GM12878 (cell line): Measurements from ENCODE around the gene TMCO1.

ENCODE experiments used
- BCL11A ChIP-seq: IDR thresholded peaks from 2 replicates; pipeline ENCODE4 v1.6.1; 2011; ENCODE audit warnings: low read depth, low read length
- FOXK2 ChIP-seq: fragments of 450-650 bp; IDR thresholded peaks from 2 replicates; pipeline ENCODE4 v1.6.1; 2017; ENCODE audit warnings: mild to moderate bottlenecking, moderate library complexity
- NR2C2 ChIP-seq: IDR thresholded peaks from 2 replicates; pipeline ENCODE4 v1.6.1; 2011; ENCODE audit warnings: borderline replicate concordance, low read depth; ENCODE audit not compliant: control insufficient read depth, insufficient read length
- POLR2A ChIP-seq: IDR thresholded peaks from 2 replicates; pipeline ENCODE4 v1.6.1; 2011; ENCODE audit warnings: low read depth, mild to moderate bottlenecking, low read length
- POLR2AphosphoS5 ChIP-seq: IDR thresholded peaks from 2 replicates; pipeline ENCODE4 v1.6.1; 2011; ENCODE audit warnings: mild to moderate bottlenecking, low read length, inconsistent platforms
- REST ChIP-seq: IDR thresholded peaks from 2 replicates; pipeline ENCODE4 v1.6.1; 2012; ENCODE audit warnings: mild to moderate bottlenecking, low read depth, low read length
- SREBF1 ChIP-seq: IDR thresholded peaks from 2 replicates; pipeline ENCODE4 v1.6.1; 2012; ENCODE audit warnings: mild to moderate bottlenecking, low read length
- SRF ChIP-seq, 2 experiments: IDR thresholded peaks; 2 replicates each; pipeline ENCODE4 v1.6.1; 2011; ENCODE audit warnings: low read depth in 2 of 2, low read length in 2 of 2, mild to moderate bottlenecking in 1 of 2, moderate library complexity in 1 of 2
- SUZ12 ChIP-seq: fragments of 200-600 bp; sonication (generic); IDR thresholded peaks from one replicate; pipeline ENCODE4 v1.6.1; 2018; ENCODE audit warnings: antibody characterized with exemption, mild to moderate bottlenecking; ENCODE audit not compliant: unreplicated experiment
- TF ChIP-seq, protein P1 (sequence below), 3 experiments: IDR thresholded peaks in 2 of 3; conservative IDR thresholded peaks in 1 of 3; 2 replicates each; pipeline ENCODE4 v1.5.1; 2011; ENCODE audit warnings: low read depth in 3 of 3, low read length in 3 of 3, mild to moderate bottlenecking in 3 of 3, control low read depth in 2 of 3, moderate library complexity in 2 of 3, inconsistent platforms in 1 of 3, mixed read lengths in 1 of 3; ENCODE audit not compliant: control insufficient read depth in 2 of 3, insufficient read depth in 1 of 3; ENCODE audit errors: extremely low read depth in 1 of 3
- TF ChIP-seq, protein P2 (sequence below): IDR thresholded peaks from 2 replicates; pipeline ENCODE4 v1.6.1; 2011; ENCODE audit warnings: borderline replicate concordance, low read depth, mild to moderate bottlenecking, moderate library complexity, mixed read lengths, low read length; ENCODE audit not compliant: insufficient read depth; ENCODE audit errors: extremely low read length

DNA sequence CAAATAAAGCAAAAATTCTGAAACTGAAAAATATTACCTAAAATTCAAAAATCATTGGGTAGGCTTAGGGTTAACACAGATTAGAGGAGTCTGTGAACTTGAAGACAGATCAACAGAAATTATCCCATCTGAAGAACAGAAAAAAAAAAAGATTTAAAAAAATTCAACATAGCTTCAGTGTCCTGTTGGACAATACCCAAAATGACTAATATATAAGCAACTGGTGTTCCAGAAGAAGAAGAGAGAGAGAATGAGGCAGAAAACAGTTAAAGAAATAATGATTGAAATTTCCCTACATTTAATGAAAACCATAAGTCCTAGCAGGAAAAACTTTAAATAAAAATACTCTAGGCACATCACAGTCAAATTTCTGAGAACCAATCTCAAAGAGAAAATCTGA lies 31.5 kb downstream of the TMCO1 start:
- TF ChIP-seq FOXK2: no peak
- TF ChIP-seq NR2C2: no peak
- TF ChIP-seq, protein P1, sequence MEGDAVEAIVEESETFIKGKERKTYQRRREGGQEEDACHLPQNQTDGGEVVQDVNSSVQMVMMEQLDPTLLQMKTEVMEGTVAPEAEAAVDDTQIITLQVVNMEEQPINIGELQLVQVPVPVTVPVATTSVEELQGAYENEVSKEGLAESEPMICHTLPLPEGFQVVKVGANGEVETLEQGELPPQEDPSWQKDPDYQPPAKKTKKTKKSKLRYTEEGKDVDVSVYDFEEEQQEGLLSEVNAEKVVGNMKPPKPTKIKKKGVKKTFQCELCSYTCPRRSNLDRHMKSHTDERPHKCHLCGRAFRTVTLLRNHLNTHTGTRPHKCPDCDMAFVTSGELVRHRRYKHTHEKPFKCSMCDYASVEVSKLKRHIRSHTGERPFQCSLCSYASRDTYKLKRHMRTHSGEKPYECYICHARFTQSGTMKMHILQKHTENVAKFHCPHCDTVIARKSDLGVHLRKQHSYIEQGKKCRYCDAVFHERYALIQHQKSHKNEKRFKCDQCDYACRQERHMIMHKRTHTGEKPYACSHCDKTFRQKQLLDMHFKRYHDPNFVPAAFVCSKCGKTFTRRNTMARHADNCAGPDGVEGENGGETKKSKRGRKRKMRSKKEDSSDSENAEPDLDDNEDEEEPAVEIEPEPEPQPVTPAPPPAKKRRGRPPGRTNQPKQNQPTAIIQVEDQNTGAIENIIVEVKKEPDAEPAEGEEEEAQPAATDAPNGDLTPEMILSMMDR (IDR thresholded peaks at IDR 0.05 in 2 of 3, conservative IDR thresholded peaks at IDR 0.05 in 1 of 3; ENCODE audit: control insufficient read depth in 2 of 3, extremely low read depth in 1 of 3, insufficient read depth in 1 of 3, low read depth in 3 of 3, low read length in 3 of 3): no peak
- TF ChIP-seq SUZ12: no peak
- TF ChIP-seq SRF (IDR thresholded peaks at IDR 0.05; ENCODE audit: low read depth in 2 of 2, low read length in 2 of 2): no peak
- no peak for TF ChIP-seq POLR2AphosphoS5
- no peak for TF ChIP-seq POLR2A
- no peak for TF ChIP-seq BCL11A
- TF ChIP-seq SREBF1: no peak
- TF ChIP-seq, protein P2, sequence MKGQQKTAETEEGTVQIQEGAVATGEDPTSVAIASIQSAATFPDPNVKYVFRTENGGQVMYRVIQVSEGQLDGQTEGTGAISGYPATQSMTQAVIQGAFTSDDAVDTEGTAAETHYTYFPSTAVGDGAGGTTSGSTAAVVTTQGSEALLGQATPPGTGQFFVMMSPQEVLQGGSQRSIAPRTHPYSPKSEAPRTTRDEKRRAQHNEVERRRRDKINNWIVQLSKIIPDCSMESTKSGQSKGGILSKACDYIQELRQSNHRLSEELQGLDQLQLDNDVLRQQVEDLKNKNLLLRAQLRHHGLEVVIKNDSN: no peak
- no peak for TF ChIP-seq REST
